H9 (cell line): ENCODE data around the gene KIF26B. TPM values are rescaled to one million over a fixed set of nuclear protein-coding genes. Genes with fewer than 3 reads are reported as not detected.

Experiments
- DNase-seq: peaks from one replicate; pipeline ENCODE4 v3.0.0-alpha.2; 2017
- H2AFZ ChIP-seq: one replicate; pipeline ENCODE4 v1.6.1; 2013; ENCODE audit warnings: mild to moderate bottlenecking, low read length, control low read depth, moderate library complexity
- H2AK5ac ChIP-seq: 2 replicates; pipeline ENCODE4 v1.6.1; 2013; ENCODE audit warnings: low read length, control low read depth, mixed read lengths; ENCODE audit not compliant: insufficient read length
- H2BK120ac ChIP-seq: one replicate; pipeline ENCODE4 v1.6.1; 2013; ENCODE audit warnings: low read depth, mild to moderate bottlenecking, low read length, control low read depth, inconsistent platforms; ENCODE audit not compliant: poor library complexity, severe bottlenecking
- H2BK12ac ChIP-seq: 2 replicates; pipeline ENCODE4 v1.6.1; 2013; ENCODE audit warnings: low read length, control low read depth, mixed read lengths, low read depth; ENCODE audit not compliant: insufficient read length
- H2BK15ac ChIP-seq: 2 replicates; pipeline ENCODE4 v1.6.1; 2013; ENCODE audit warnings: low read depth, low read length, control low read depth
- H2BK20ac ChIP-seq: one replicate; pipeline ENCODE4 v1.6.1; 2013; ENCODE audit warnings: low read depth, mild to moderate bottlenecking, low read length, control low read depth, inconsistent platforms; ENCODE audit not compliant: poor library complexity, severe bottlenecking
- H2BK5ac ChIP-seq: 2 replicates; pipeline ENCODE4 v1.6.1; 2013; ENCODE audit warnings: low read length, control low read depth, mixed read lengths; ENCODE audit not compliant: insufficient read length
- H3K14ac ChIP-seq: 2 replicates; pipeline ENCODE4 v1.6.1; 2013; ENCODE audit warnings: low read length, control low read depth; ENCODE audit not compliant: insufficient read depth
- H3K18ac ChIP-seq: 2 replicates; pipeline ENCODE4 v1.6.1; 2013; ENCODE audit warnings: low read depth, mild to moderate bottlenecking, mixed read lengths, low read length, control low read depth; ENCODE audit not compliant: insufficient read length
- H3K23ac ChIP-seq: 2 replicates; pipeline ENCODE4 v1.6.1; 2013; ENCODE audit warnings: low read length, control low read depth, mixed read lengths, low read depth; ENCODE audit not compliant: insufficient read length
- H3K23me2 ChIP-seq: 2 replicates; pipeline ENCODE4 v1.6.1; 2013; ENCODE audit warnings: low read depth, mild to moderate bottlenecking, mixed read lengths, low read length, control low read depth; ENCODE audit not compliant: insufficient read length, poor library complexity, severe bottlenecking
- H3K27ac ChIP-seq: 2 replicates; pipeline ENCODE4 v1.5.1; 2013; ENCODE audit warnings: low read length, control low read depth, mixed read lengths, low read depth; ENCODE audit not compliant: insufficient read length
- H3K27me3 ChIP-seq: 2 replicates; pipeline ENCODE4 v1.6.1; 2013; ENCODE audit warnings: low read length, control low read depth, inconsistent platforms; ENCODE audit not compliant: insufficient read depth
- H3K4ac ChIP-seq: 2 replicates; pipeline ENCODE4 v1.6.1; 2013; ENCODE audit warnings: low read depth, mild to moderate bottlenecking, control low read depth, inconsistent platforms, low read length, moderate library complexity
- H3K4me1 ChIP-seq: 2 replicates; pipeline ENCODE4 v1.6.1; 2013; ENCODE audit warnings: low read length, control low read depth, inconsistent platforms; ENCODE audit not compliant: insufficient read depth
- H3K4me2 ChIP-seq: 2 replicates; pipeline ENCODE4 v1.6.1; 2013; ENCODE audit warnings: low read length, control low read depth, mixed read lengths; ENCODE audit not compliant: insufficient read length, insufficient read depth
- H3K56ac ChIP-seq: 2 replicates; pipeline ENCODE4 v1.6.1; 2013; ENCODE audit warnings: low read depth, mild to moderate bottlenecking, mixed read lengths, low read length, control low read depth; ENCODE audit not compliant: insufficient read length
- H3K79me1 ChIP-seq: 2 replicates; pipeline ENCODE4 v1.6.1; 2013; ENCODE audit warnings: low read depth, mild to moderate bottlenecking, moderate library complexity, low read length, control low read depth, inconsistent platforms; ENCODE audit not compliant: insufficient read depth, poor library complexity, severe bottlenecking
- H3K79me2 ChIP-seq: 2 replicates; pipeline ENCODE4 v1.6.1; 2013; ENCODE audit warnings: low read length, control low read depth, inconsistent platforms; ENCODE audit not compliant: insufficient read depth
- H3K9ac ChIP-seq: 2 replicates; pipeline ENCODE4 v1.6.1; 2013; ENCODE audit warnings: low read length, control low read depth, mixed read lengths; ENCODE audit not compliant: insufficient read length; ENCODE audit errors: extremely low read depth
- H3K9me3 ChIP-seq: one replicate; pipeline ENCODE4 v1.6.1; 2013; ENCODE audit warnings: low read depth, low read length, inconsistent platforms; ENCODE audit not compliant: control insufficient read depth
- H3T11ph ChIP-seq: one replicate; pipeline ENCODE4 v1.6.1; 2013; ENCODE audit warnings: mild to moderate bottlenecking, low read length, control low read depth, inconsistent platforms
- H4K20me1 ChIP-seq: one replicate; pipeline ENCODE4 v1.6.1; 2013; ENCODE audit not compliant: control insufficient read depth, insufficient read length, insufficient read depth
- H4K5ac ChIP-seq: 2 replicates; pipeline ENCODE4 v1.6.1; 2013; ENCODE audit warnings: low read depth, mild to moderate bottlenecking, mixed read lengths, low read length, control low read depth; ENCODE audit not compliant: insufficient read length
- H4K8ac ChIP-seq: replicated peaks from 2 replicates; pipeline ENCODE4 v1.6.1; 2013; ENCODE audit warnings: low read length, control low read depth, mixed read lengths, low read depth; ENCODE audit not compliant: insufficient read length
- H4K91ac ChIP-seq: 2 replicates; pipeline ENCODE4 v1.6.1; 2013; ENCODE audit warnings: low read depth, mild to moderate bottlenecking, moderate library complexity, mixed read lengths, low read length, control low read depth; ENCODE audit not compliant: insufficient read length
- H3K27ac Mint-ChIP-seq, 3 experiments: 2 replicates in 2 of 3; 3 replicates in 1 of 3; pipeline ENCODE4 v1.8.0; 2020 to 2021; ENCODE audit warnings: mixed read lengths in 3 of 3, mild to moderate bottlenecking in 1 of 3, moderate library complexity in 1 of 3
- H3K27me3 Mint-ChIP-seq: 2 replicates; pipeline ENCODE4 v1.8.0; 2021; ENCODE audit warnings: low read depth, mild to moderate bottlenecking, moderate library complexity, mixed read lengths
- H3K36me3 Mint-ChIP-seq, 3 experiments: 2 replicates in 2 of 3; 3 replicates in 1 of 3; pipeline ENCODE4 v1.8.0; 2020 to 2021; ENCODE audit warnings: low read depth in 3 of 3, mixed read lengths in 3 of 3; ENCODE audit not compliant: insufficient read depth in 1 of 3
- H3K4me1 Mint-ChIP-seq, 2 experiments: 2 replicates each; pipeline ENCODE4 v1.8.0; 2020; ENCODE audit warnings: mixed read lengths in 2 of 2
- H3K4me3 Mint-ChIP-seq, 2 experiments: 2 replicates in 1 of 2; 3 replicates in 1 of 2; pipeline ENCODE4 v1.8.0; 2020 to 2021; ENCODE audit warnings: mild to moderate bottlenecking in 2 of 2, mixed read lengths in 2 of 2, moderate library complexity in 1 of 2
- H3K9me3 Mint-ChIP-seq, 2 experiments: 2 replicates in 1 of 2; 3 replicates in 1 of 2; pipeline ENCODE4 v1.8.0; 2020; ENCODE audit warnings: mild to moderate bottlenecking in 2 of 2, mixed read lengths in 2 of 2, moderate library complexity in 1 of 2
- WGBS: extraction: QIAGEN DNeasy Blood & Tissue Kit; methylation state at CpG from one replicate; pipeline ENCODE4 v1.1.7; 2013; ENCODE audit warnings: missing lambda C conversion rate, low lambda C conversion rate, mixed read lengths; ENCODE audit not compliant: insufficient read length; ENCODE audit errors: extremely low coverage; 5-methylcytosine and 5-hydroxymethylcytosine counted together
- total RNA-seq: library from RNA; stranded (reverse); gene quantifications from 2 replicates; pipeline ENCODE4 v1.2.1, GENCODE V29; 2021
- TF ChIP-seq, protein P1 (sequence below): fragments of 200-600 bp; sonication (generic); conservative IDR thresholded peaks from 3 replicates; pipeline ENCODE4 v1.8.0; 2021; ENCODE audit warnings: antibody characterized with exemption, mild to moderate bottlenecking

KIF26B gene
- total RNA-seq, 1 experiment from 2014 or later, result 0.13 TPM

DNA sequence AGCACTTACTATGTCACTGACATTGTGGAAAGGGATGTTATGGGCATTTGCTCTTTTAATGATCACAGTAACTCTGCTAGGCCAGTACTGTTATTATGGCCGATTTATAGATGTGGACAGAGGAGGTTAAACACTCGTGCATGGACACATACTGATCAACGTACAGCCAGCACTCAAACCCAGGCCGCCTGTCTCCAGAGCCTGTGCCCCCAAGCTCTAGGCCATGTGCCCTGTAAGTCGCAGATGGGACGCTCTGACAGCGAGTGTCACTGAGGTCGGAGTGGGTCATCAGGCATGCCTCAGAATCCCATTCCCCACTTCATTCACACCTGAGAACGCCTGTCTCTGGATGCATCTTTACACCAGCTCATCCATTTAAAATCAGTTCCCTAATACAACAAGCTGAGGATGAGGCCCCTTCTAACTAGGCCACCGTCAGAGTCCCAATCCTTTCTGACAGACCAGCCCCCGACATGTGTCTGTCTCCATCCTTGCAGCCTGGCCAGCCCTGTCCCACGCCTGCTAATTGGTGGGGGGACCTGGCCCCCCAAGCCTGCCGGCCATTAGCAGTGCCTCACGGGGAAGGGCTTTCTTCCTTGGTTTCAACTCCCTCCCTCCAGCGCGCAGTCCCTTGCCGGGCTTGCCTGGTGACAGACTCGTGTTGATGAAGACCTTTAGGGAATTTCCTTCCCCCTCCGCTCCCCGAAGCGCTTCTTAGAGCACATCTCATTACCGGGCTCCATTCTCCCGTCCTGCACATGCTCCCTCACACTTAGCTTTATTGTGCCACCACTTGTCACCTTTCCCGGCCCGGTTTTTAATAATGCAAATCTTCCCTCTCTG is 436.8 kb downstream of the KIF26B start:
- H3K4me2 ChIP-seq, result no peak overlapping the region
- Mint-ChIP-seq H3K9me3 (peaks cover 3% of the 10 kb centered on the region in 2 experiments; a peak in 2 of 5 replicates), H3K27me3 (peaks cover 2% of the 10 kb centered on the region; the same call in 1 of the 2 replicates), H3K4me1 (peaks cover 0 to 3% of the 10 kb centered on the region in 2 experiments; a peak in 1 of 4 replicates), H3K36me3 (no peaks in the 10 kb centered on the region), H3K27ac (peak overlapping the region in 1 of 3 experiments; percentile 85; a peak in 2 of 7 replicates), H3K4me3 (no peak overlapping the region)
- no peak overlapping the region for H2AFZ ChIP-seq
- H2BK120ac ChIP-seq, result no peak overlapping the region
- no peak overlapping the region for H3K9ac ChIP-seq
- H3K27me3 ChIP-seq, result no peaks in the 10 kb centered on the region
- no peak overlapping the region for H4K8ac ChIP-seq
- no peak overlapping the region for H2AK5ac ChIP-seq
- no peak overlapping the region for H2BK12ac ChIP-seq
- H3K4ac ChIP-seq, result no peak overlapping the region
- H3K23me2 ChIP-seq, result no peaks in the 10 kb centered on the region
- no peak overlapping the region for H2BK5ac ChIP-seq
- H3K79me1 ChIP-seq, result no peaks in the 10 kb centered on the region
- DNase-seq, result no peak
- H3K9me3 ChIP-seq, result no peaks in the 10 kb centered on the region
- no peak overlapping the region for H3K23ac ChIP-seq
- no CpG with 5 or more reads among the region's 25 CpGs for WGBS
- no peak overlapping the region for H4K91ac ChIP-seq
- TF ChIP-seq, protein P1, sequence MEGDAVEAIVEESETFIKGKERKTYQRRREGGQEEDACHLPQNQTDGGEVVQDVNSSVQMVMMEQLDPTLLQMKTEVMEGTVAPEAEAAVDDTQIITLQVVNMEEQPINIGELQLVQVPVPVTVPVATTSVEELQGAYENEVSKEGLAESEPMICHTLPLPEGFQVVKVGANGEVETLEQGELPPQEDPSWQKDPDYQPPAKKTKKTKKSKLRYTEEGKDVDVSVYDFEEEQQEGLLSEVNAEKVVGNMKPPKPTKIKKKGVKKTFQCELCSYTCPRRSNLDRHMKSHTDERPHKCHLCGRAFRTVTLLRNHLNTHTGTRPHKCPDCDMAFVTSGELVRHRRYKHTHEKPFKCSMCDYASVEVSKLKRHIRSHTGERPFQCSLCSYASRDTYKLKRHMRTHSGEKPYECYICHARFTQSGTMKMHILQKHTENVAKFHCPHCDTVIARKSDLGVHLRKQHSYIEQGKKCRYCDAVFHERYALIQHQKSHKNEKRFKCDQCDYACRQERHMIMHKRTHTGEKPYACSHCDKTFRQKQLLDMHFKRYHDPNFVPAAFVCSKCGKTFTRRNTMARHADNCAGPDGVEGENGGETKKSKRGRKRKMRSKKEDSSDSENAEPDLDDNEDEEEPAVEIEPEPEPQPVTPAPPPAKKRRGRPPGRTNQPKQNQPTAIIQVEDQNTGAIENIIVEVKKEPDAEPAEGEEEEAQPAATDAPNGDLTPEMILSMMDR, result no peak
- no peak overlapping the region for H2BK20ac ChIP-seq
- H3K18ac ChIP-seq, result no peak overlapping the region
- H4K20me1 ChIP-seq, result no peaks in the 10 kb centered on the region
- no peak overlapping the region for H4K5ac ChIP-seq
- H2BK15ac ChIP-seq, result no peak overlapping the region
- no peak overlapping the region for H3K14ac ChIP-seq
- H3K79me2 ChIP-seq, result no peaks in the 10 kb centered on the region
- H3T11ph ChIP-seq, result no peak overlapping the region
- no peak overlapping the region for H3K27ac ChIP-seq
- H3K56ac ChIP-seq, result no peak overlapping the region
- H3K4me1 ChIP-seq, result no peaks in the 10 kb centered on the region
